Epithelial cell of prostate (primary cell): ENCODE results near the gene CFP.
"Not testable (repeated sequence)": the region's sequence is repeated elsewhere in the genome, so short reads cannot be mapped to it uniquely, and the experiment has no call there.

ENCODE experiments used
- DNase-seq: peaks from one replicate; pipeline ENCODE4 v3.0.0-alpha.2; 2011; ENCODE audit warnings: low read depth, low spot score
- H3K27ac ChIP-seq: fragments of 450-650 bp; 2 replicates; pipeline ENCODE4 v1.5.1; 2017; ENCODE audit warnings: mild to moderate bottlenecking

The CFP gene

GRCh38 chrX:47608130-47608810, 21.5 kb downstream of the CFP start:
- no peak overlapping the region for H3K27ac ChIP-seq
- no peak for DNase-seq

- H3K27ac ChIP-seq: no peak overlapping the region
- DNase-seq: no peak
These were observed 22.6 kb downstream of the CFP start for GRCh38 chrX:47607091-47607490.

GRCh38 chrX:47605024-47605423, 24.7 kb downstream of the CFP start:
- DNase-seq: no peak
- H3K27ac ChIP-seq: no peak overlapping the region

GRCh38 chrX:47603125-47603524, 26.6 kb downstream of the CFP start:
- H3K27ac ChIP-seq, DNase-seq: not testable (repeated sequence)

DNA sequence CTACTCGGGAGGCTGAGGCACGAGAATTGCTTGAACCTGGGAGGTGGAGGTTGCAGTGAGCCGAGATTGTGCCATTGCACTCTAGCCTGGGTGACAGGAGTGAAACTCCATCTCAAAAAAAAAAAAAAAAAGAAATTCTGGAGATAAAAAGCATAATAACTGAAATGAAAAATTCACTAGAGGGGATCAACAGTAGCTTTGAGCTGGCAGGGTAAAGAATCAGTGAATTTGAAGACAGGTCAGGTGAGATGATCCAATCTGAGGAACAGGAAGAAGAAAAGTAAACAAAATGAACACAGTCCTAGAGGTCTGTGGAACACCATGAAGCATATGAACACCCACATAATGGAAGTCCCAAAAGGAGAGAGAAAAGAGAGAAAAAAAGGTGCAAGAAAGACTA, 32.5 kb downstream of the CFP start:
- H3K27ac ChIP-seq: no peak overlapping the region
- DNase-seq: no peak

GRCh38 chrX:47596256-47596655, 33.5 kb downstream of the CFP start:
- H3K27ac ChIP-seq: no peak overlapping the region
- no peak for DNase-seq

GRCh38 chrX:47595716-47596251, 33.9 kb downstream of the CFP start:
- DNase-seq: no peak
- H3K27ac ChIP-seq: no peak overlapping the region

DNA sequence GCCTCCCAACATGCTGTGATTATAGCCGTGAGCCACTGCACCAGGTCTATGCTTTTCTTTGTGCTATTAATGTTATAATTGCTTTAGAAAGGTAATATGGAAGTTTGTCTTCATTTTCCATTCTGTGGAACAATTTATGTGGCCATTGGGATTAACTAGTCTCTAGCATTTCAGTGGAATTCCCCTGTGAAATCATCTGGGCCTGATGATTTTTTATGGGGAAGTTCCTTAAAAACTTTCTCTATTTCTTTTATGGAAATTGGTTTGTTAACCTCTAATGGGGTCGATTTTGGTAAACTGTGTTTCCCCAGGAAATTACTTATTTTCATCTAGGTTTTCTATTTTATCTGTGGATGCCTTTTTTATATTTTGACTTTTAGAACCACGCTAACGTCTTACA, 36.2 kb downstream of the CFP start:
- no peak for DNase-seq
- H3K27ac ChIP-seq: no peak overlapping the region

DNA sequence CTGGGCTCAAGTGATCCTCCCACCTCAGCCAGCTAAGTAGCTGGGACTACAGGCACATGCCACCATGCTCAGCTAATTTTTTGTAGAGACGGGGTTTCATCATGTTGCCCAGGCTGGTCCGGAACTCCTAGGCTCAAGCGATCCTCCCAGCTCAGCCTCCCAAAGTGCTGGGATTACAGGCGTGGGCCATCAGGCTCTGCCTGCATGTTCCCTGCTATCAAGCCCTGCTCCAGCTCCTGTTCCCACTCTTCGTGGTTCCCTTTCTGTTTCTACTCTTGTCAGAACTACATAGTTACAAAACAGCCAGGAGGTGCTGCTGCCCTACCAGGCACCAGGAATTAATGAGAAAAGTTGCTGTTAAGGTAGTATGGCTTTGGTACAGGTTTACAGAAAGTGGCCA, 38.7 kb downstream of the CFP start:
- H3K27ac ChIP-seq: no peak overlapping the region
- DNase-seq: no peak

DNA sequence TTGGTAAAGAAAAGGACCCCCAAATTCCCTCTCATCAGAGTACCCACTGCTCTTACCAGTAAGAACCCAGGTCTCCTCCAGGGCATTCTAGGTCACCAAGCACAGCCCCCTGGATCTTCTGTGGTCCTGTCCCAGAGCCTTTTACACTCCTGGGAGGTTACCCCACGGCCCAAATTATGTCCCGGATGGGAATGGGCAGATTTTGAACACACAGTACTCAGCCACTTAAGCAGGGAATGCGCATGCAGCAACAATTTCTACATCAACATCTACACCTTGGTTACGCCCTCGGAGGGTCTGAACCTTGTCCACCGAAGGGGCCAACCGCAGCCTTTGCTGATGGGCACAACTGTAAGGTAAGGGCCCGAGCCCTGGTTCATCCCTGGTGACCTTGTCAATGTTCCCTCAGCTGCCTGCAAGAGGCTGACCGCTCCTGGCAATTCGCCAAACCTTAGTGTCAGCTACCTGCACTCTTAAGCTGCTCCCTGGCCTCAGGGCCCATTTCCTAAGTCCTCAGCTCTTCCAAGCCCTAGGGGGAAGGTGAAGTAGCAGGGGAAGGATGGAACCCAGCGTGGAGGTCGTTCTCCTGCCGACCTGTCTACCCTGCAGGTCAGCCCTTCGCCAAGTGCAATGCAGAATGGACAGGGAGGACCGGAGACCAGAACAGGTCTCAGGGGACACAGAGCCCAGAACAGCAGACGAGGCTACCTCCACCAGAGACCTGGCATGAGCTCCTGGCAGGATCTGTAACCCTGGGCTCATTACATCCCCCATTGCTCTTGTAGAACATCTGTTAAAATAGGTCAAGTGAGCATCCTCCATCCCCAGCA, 41.6 kb downstream of the CFP start:
- H3K27ac ChIP-seq: no peak overlapping the region
- no peak for DNase-seq

DNA sequence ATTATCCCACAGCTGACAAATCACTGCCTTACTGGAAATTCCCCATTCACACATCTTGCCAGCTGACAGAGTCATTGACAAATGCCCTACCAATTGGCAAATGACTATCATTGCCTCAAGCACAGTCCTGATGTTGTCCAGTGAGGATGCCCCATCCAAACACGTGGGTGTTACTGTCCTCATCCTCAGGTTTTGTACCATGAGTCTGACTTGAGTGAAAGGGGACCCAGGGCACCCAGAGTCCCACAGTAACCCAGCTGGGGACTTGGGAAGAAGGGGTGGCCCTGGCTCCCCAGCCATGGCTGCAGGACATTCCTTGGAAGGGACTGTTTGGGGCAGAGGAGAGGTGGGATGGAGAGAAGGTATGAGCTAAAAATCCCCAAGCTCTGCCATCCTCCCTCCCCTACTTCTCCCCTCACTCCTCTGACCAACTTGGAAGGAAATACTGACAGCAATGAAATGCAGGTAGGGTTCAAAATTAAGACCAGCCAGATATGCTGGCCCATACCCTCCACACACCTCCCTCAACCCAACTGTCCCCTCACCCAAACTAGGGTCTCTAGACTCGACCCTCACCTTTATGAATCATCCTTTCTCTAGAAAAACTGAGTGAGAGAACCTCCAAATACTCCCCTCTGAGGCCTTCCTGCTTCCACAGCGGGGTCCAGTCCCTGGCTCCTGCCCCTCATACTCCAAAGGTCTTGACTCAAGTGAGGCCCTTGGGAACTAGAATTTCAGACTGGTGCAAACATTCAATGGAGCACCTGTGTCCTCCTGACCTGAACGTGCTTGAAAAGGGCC, 42.4 kb downstream of the CFP start:
- DNase-seq: no peak
- no peak overlapping the region for H3K27ac ChIP-seq

DNA sequence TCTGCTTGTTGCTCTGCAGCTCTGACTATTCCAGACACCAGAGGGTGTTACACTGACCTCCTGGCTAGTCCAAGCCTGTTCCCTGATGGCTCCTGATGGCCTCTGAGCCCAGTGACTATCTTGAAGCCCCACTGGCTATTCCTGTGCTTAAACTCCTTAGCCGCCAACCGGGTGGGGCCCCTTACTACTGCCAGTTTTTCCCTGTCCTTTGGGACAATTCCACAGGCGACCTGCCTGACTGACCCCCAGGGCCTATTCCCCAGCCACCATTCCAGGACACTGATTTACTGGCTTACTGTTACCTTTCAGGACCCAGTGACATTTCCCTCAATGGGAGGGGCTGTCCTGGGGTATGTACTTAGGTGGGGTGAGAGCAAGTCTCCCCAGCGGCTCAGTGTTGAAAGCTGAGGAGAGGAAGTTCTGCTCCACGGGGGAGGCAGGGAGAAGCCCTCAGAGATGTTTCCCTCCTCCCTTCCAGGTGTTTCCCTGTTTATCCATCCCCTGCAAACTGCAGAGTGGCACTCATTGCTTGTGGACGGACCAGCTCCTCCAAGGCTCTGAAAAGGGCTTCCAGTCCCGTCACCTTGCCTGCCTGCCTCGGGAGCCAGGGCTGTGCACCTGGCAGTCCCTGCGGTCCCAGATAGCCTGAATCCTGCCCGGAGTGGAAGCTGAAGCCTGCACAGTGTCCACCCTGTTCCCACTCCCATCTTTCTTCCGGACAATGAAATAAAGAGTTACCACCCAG, 43.5 kb downstream of the CFP start:
- no peak for DNase-seq
- no peak overlapping the region for H3K27ac ChIP-seq

GRCh38 chrX:47585273-47585672, 44.5 kb downstream of the CFP start:
- no peak overlapping the region for H3K27ac ChIP-seq
- DNase-seq: no peak

DNA sequence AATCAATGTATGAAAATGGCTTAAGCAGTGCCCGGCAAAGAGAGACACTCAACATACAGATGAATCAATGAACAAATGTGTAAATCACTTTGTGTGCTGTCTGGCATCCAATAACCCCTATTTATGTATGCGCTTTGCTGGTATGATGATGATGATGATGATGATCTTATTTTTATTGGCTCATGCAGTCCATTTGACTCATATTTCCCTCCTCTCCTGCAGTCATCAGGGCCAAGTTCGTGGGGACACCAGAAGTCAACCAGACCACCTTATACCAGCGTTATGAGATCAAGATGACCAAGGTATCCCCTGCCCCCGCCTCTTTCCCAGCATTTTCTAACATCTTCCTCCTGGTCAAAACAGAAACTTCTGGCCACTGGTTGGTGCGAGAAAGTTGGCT, 45.0 kb downstream of the CFP start:
- H3K27ac ChIP-seq: no peak overlapping the region

DNA sequence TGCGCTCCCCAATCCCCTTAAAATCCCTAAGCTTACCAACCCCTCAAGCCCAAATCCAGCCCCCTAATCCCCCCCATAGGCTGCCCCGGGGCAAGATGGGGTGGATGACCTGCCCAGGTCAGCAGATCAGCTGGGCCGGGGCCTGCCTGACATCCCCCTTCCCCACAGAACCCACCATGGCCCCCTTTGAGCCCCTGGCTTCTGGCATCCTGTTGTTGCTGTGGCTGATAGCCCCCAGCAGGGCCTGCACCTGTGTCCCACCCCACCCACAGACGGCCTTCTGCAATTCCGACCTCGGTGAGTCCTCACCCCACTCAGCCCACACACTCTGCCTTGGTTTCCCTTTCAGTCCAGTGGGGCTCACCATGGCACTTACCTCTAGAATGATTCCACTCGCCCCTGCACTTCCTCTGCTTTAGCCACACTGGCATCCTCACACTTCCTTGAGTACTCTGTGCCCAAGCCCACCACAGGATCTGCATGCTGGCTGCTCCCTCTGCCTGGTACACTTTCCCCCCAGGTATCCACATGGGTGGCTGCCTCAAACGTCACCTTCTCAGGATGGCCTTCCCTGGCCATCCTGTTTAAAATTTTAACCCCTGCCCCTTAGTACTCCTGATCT, 46.4 kb downstream of the CFP start:
- peak overlapping the region; percentile 36 for H3K27ac ChIP-seq
- DNase-seq: no peak

More for the DNA sequence above, 45.0 kb downstream of the CFP start:
- DNase-seq: no peak

DNA sequence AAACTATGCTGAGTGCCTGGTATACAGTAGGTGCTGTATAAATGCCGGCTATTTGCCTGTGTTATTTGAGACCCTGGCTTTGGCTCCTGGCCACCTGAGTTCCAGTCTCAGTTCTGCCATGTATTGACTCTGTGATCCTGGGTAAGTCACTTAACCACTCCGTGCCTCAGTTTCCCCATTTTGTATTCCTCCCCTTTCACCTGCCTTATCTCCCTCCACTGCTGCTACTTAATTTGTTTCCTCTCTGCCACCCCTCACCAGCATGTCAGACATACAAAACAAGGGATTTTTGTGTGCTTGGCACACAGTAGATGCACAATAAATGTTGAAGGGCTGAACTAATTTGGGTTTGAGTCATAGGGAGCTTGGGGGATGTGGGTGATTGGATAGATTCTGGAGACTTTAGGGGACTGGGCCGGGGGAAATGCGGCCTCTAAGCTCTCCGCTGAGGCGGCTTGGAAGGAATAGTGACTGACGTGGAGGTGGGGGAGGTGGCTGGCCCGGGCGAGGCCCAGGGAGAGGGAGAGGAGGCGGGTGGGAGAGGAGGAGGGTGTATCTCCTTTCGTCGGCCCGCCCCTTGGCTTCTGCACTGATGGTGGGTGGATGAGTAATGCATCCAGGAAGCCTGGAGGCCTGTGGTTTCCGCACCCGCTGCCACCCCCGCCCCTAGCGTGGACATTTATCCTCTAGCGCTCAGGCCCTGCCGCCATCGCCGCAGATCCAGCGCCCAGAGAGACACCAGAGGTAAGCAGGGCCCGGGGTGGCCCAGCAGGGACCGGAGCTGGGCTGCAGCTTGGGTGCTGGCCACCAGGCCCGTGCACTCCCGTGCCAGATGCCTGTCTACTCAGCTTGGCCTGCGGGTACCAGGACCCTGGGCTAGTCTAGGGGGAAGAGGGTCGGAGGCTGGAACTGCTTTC, 47.7 kb downstream of the CFP start, which contains the start of gene TIMP1:
TSS of gene TIMP1 (plus strand) at position 706 of the 917 bp plus-strand sequence. CDS start 980 bp downstream, outside the sequence.
- peak within 1 kb of the TSS; percentile 36 for H3K27ac ChIP-seq
- DNase-seq: peak; percentile 57

DNA sequence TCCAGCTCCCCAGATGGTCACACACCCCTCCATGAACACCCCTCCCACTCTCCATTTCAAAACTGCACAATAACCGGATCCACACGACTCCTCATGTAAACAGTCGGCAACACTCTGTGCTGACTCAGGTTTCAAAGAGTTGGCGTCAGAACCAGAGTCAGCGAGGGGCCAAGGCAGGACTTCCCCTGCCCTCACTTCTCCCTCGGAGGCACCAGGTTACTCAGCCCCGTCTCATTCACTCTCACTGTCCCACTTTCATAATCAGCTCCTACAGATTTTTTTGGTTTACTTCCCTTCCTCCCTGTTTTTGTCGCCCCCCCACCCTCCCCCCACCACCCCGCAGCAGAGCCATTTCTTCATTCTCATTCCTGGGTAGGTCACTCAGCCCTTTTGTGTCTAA, 50.2 kb downstream of the CFP start:
- DNase-seq: no peak
- peak overlapping the region; percentile 62 for H3K27ac ChIP-seq

- DNase-seq: no peak
- H3K27ac ChIP-seq: peak overlapping the region; percentile 62
These were observed 51.0 kb downstream of the CFP start for GRCh38 chrX:47578692-47579091.
